HG02943 (cell line): ENCODE results near the gene TMEM184C.

Experiments
- ATAC-seq: cut with Tn5 transposase; IDR thresholded peaks from one replicate; pipeline ENCODE4 v1.9.1; 2021; ENCODE audit warnings: mild to moderate bottlenecking, low read depth, moderate library complexity; ENCODE audit not compliant: unreplicated experiment

Gene TMEM184C

GRCh38 chr4:147644471-147644870, 27.3 kb downstream of the TMEM184C start:
- ATAC-seq, result no peak

- ATAC-seq, result no peak
Observed at GRCh38 chr4:147645099-147645498, 27.9 kb downstream of the TMEM184C start.

- ATAC-seq, result no peak
Observed at GRCh38 chr4:147648656-147649055, 31.5 kb downstream of the TMEM184C start.

GRCh38 chr4:147651563-147651962, 34.4 kb downstream of the TMEM184C start:
- no peak for ATAC-seq

GRCh38 chr4:147655639-147656038, 38.4 kb downstream of the TMEM184C start:
- ATAC-seq, result no peak

GRCh38 chr4:147658501-147658900, 41.3 kb downstream of the TMEM184C start:
- ATAC-seq, result no peak

GRCh38 chr4:147674073-147674472, 56.9 kb downstream of the TMEM184C start:
- ATAC-seq, result no peak

- no peak for ATAC-seq
Observed at GRCh38 chr4:147674496-147674895, 57.3 kb downstream of the TMEM184C start.

- no peak for ATAC-seq
Observed at GRCh38 chr4:147678106-147678505, 60.9 kb downstream of the TMEM184C start.

GRCh38 chr4:147678796-147679549, 61.8 kb downstream of the TMEM184C start:
- ATAC-seq, result no peak

GRCh38 chr4:147682755-147683154, 65.6 kb downstream of the TMEM184C start:
- ATAC-seq, result no peak

- no peak for ATAC-seq
Observed at GRCh38 chr4:147683188-147683591, 66.0 kb downstream of the TMEM184C start.

- peak; percentile 99 for ATAC-seq
Observed at GRCh38 chr4:147683717-147684700, 66.8 kb downstream of the TMEM184C start, which contains the start of gene PRMT9. PRMT9 (minus strand) TSS chr4:147684163; CDS start chr4:147683987, 176 bp downstream.

- ATAC-seq, result no peak
Observed at GRCh38 chr4:147689067-147689466, 71.9 kb downstream of the TMEM184C start.

- no peak for ATAC-seq
Observed at GRCh38 chr4:147691820-147692219, 74.6 kb downstream of the TMEM184C start.

GRCh38 chr4:147693218-147693617, 76.0 kb downstream of the TMEM184C start:
- no peak for ATAC-seq

- no peak for ATAC-seq
Observed at GRCh38 chr4:147696866-147697265, 79.7 kb downstream of the TMEM184C start.

GRCh38 chr4:147704846-147705245, 87.6 kb downstream of the TMEM184C start:
- no peak for ATAC-seq

- peak; percentile 49 for ATAC-seq
Observed at GRCh38 chr4:147707892-147708672, 90.9 kb downstream of the TMEM184C start.

- no peak for ATAC-seq
Observed at GRCh38 chr4:147709999-147710398, 92.8 kb downstream of the TMEM184C start.
